Neural cell (in vitro differentiated cells): ENCODE results near the gene GAS7. TPM values are rescaled to one million over a fixed set of nuclear protein-coding genes. Genes with fewer than 3 reads are reported as not detected.

Experiments used
- H2AFZ ChIP-seq: fragments of 200-600, 300-800 bp; sonication (generic), shearing (Covaris generic); 2 replicates; pipeline ENCODE4 v1.6.0; 2014; ENCODE audit warnings: low read depth, mild to moderate bottlenecking, antibody characterized with exemption, low read length, moderate library complexity
- H3F3A ChIP-seq: fragments of 200-600 bp; shearing (Covaris generic); 2 replicates; pipeline ENCODE4 v1.6.1; 2016; ENCODE audit warnings: mild to moderate bottlenecking, moderate library complexity, mixed read lengths, antibody characterized with exemption, low read length; ENCODE audit not compliant: insufficient read depth, poor library complexity, severe bottlenecking
- H3K27ac ChIP-seq: fragments of 200-600, 300-800 bp; sonication (generic), shearing (Covaris generic); 2 replicates; pipeline ENCODE4 v1.5.1; 2014; ENCODE audit warnings: mild to moderate bottlenecking, low read length, moderate library complexity
- H3K27me3 ChIP-seq: fragments of 300-800, 200-600 bp; sonication (generic), shearing (Covaris generic); 2 replicates; pipeline ENCODE4 v1.6.0; 2014; ENCODE audit warnings: mild to moderate bottlenecking, low read depth, low read length, moderate library complexity; ENCODE audit not compliant: insufficient read depth
- H3K36me3 ChIP-seq: fragments of 300-800, 200-600 bp; sonication (generic), shearing (Covaris generic); 2 replicates; pipeline ENCODE4 v1.5.1; 2014; ENCODE audit warnings: mild to moderate bottlenecking, antibody characterized with exemption, low read length, moderate library complexity; ENCODE audit not compliant: insufficient read depth
- H3K4me2 ChIP-seq: fragments of 300-800, 200-600 bp; sonication (generic), shearing (Covaris generic); 2 replicates; pipeline ENCODE4 v1.6.0; 2014; ENCODE audit warnings: mild to moderate bottlenecking, low read length
- H3K4me3 ChIP-seq: fragments of 300-800, 200-600 bp; sonication (generic), shearing (Covaris generic); 2 replicates; pipeline ENCODE4 v1.5.1; 2014; ENCODE audit warnings: mild to moderate bottlenecking, low read length, moderate library complexity
- H3K79me2 ChIP-seq: fragments of 200-600 bp; shearing (Covaris generic); replicated peaks from 2 replicates; pipeline ENCODE4 v1.6.0; 2014; ENCODE audit warnings: mild to moderate bottlenecking, low read length, moderate library complexity; ENCODE audit not compliant: insufficient read depth
- H3K9ac ChIP-seq: fragments of 300-800, 200-600 bp; sonication (generic), shearing (Covaris generic); 2 replicates; pipeline ENCODE4 v1.6.1; 2016; ENCODE audit warnings: mild to moderate bottlenecking, low read length, mixed read lengths
- H3K9me2 ChIP-seq: fragments of 200-600 bp; shearing (Covaris generic); 2 replicates; pipeline ENCODE4 v1.6.1; 2016; ENCODE audit warnings: mild to moderate bottlenecking, low read length, mixed read lengths; ENCODE audit not compliant: insufficient read depth
- H3K9me3 ChIP-seq: fragments of 200-600, 300-800 bp; sonication (generic), shearing (Covaris generic); 2 replicates; pipeline ENCODE4 v1.6.1; 2016; ENCODE audit warnings: mild to moderate bottlenecking, mixed run types, low read length, moderate library complexity, mixed read lengths
- H4K20me1 ChIP-seq: fragments of 200-600 bp; shearing (Covaris generic); 2 replicates; pipeline ENCODE4 v1.6.1; 2016; ENCODE audit warnings: mild to moderate bottlenecking, mixed run types; ENCODE audit not compliant: insufficient read depth
- CTCF ChIP-seq: fragments of 450-650 bp; IDR thresholded peaks from 2 replicates; pipeline ENCODE4 v1.5.1; 2014; ENCODE audit warnings: antibody characterized with exemption, mild to moderate bottlenecking, moderate library complexity; ENCODE audit not compliant: poor library complexity, severe bottlenecking
- EP300 ChIP-seq: fragments of 450-650 bp; conservative IDR thresholded peaks from 2 replicates; pipeline ENCODE4 v1.6.1; 2014; ENCODE audit warnings: antibody characterized with exemption, mild to moderate bottlenecking, moderate library complexity; ENCODE audit not compliant: poor library complexity, severe bottlenecking
- EZH2 ChIP-seq: fragments of 200-600, 300-800 bp; shearing (Covaris generic), sonication (generic); IDR thresholded peaks from 2 replicates; pipeline ENCODE4 v1.6.1; 2014; ENCODE audit warnings: antibody characterized with exemption, low read length, borderline replicate concordance, mild to moderate bottlenecking; ENCODE audit not compliant: insufficient read depth, poor library complexity, severe bottlenecking
- MXI1 ChIP-seq: fragments of 450-650 bp; conservative IDR thresholded peaks from 2 replicates; pipeline ENCODE4 v1.6.1; 2014; ENCODE audit warnings: antibody characterized with exemption, mild to moderate bottlenecking; ENCODE audit not compliant: poor library complexity, severe bottlenecking
- POLR2AphosphoS5 ChIP-seq: IDR thresholded peaks from 2 replicates; pipeline ENCODE4 v1.6.1; 2012
- RAD21 ChIP-seq: fragments of 450-650 bp; conservative IDR thresholded peaks from 2 replicates; pipeline ENCODE4 v1.6.1; 2014; ENCODE audit warnings: antibody characterized with exemption, mild to moderate bottlenecking, moderate library complexity
- REST ChIP-seq: IDR thresholded peaks from 2 replicates; pipeline ENCODE4 v1.6.1; 2012; ENCODE audit warnings: borderline replicate concordance
- SMC3 ChIP-seq: fragments of 450-650 bp; conservative IDR thresholded peaks from 2 replicates; pipeline ENCODE4 v1.6.1; 2014; ENCODE audit warnings: antibody characterized with exemption, mild to moderate bottlenecking, moderate library complexity; ENCODE audit not compliant: poor library complexity
- TAF1 ChIP-seq: IDR thresholded peaks from 2 replicates; pipeline ENCODE4 v1.6.1; 2012; ENCODE audit warnings: low read depth
- polyA plus RNA-seq: library from polyadenylated mRNA; depleted of rRNA; stranded (reverse); fragments of >200 nt; gene quantifications from 2 replicates; pipeline ENCODE4 v1.2.3, GENCODE V29; 2014

Gene GAS7
- polyA plus RNA-seq, 1 donor from 2014 or later: 23.6 TPM

GRCh38 chr17:10115536-10115932 lies 82.9 kb downstream of the GAS7 start:
- Histone ChIP-seq H4K20me1 (no peaks in the 10 kb centered on the region), H3K4me2 (no peak overlapping the region), H2AFZ (no peak overlapping the region), H3K27ac (no peak overlapping the region), H3K4me3 (no peak overlapping the region), H3K36me3 (no peaks in the 10 kb centered on the region), H3K79me2 (no peaks in the 10 kb centered on the region), H3K9me3 (peaks cover 3% of the 10 kb centered on the region), H3F3A (no peaks in the 10 kb centered on the region), H3K27me3 (no peaks in the 10 kb centered on the region), H3K9ac (no peak overlapping the region), H3K9me2 (no peaks in the 10 kb centered on the region)
- no peak for TF ChIP-seq EZH2
- TF ChIP-seq CTCF: no peak

GRCh38 chr17:10114931-10115535 lies 83.4 kb downstream of the GAS7 start:
- Histone ChIP-seq H3K4me3 (no peak overlapping the region), H3K36me3 (no peaks in the 10 kb centered on the region), H3F3A (no peaks in the 10 kb centered on the region), H3K4me2 (no peak overlapping the region), H3K79me2 (no peaks in the 10 kb centered on the region), H3K27me3 (no peaks in the 10 kb centered on the region), H3K27ac (no peak overlapping the region), H3K9ac (no peak overlapping the region), H4K20me1 (no peaks in the 10 kb centered on the region), H3K9me3 (peaks cover 3% of the 10 kb centered on the region), H3K9me2 (no peaks in the 10 kb centered on the region), H2AFZ (no peak overlapping the region)
- TF ChIP-seq TAF1 (no peak), CTCF (no peak), RAD21 (no peak), REST (no peak), POLR2AphosphoS5 (no peak), MXI1 (no peak), EZH2 (no peak), SMC3 (no peak), EP300 (no peak)
